ENCODE data around the gene LY6G6D.

DNA sequence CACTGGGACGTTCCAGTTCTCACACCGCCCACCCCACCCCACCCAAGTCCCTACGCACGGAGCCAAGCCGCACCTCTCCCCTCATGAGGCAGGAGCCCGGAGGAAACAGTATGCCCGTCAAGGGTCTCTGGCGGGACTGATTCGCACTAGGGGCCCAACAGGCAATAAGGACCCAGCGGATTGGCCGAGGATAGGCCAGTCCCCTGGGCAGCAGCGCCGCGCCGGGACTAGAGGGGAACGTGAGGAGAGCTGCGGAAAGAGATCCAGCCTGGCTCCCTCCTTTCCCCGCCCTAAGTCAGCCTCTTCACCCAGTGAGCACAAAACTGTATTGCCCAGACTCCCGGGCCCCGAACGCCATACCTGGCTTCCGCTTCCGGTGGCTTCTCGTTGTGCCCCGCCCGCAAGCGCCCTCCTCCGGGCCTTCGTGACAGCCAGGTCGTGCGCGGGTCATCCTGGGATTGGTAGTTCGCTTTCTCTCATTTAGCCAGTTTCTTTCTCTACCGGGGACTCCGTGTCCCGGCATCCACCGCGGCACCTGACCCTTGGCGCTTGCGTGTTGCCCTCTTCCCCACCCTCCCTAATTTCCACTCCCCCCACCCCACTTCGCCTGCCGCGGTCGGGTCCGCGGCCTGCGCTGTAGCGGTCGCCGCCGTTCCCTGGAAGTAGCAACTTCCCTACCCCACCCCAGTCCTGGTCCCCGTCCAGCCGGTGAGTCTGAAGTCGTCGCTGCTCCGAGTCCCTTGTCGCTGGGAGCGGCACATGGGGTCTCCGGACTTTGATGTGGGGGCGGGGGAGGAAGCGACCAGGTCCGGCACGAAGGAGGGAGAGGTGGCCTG, 49.4 kb upstream of the LY6G6D start, which contains the start of gene CSNK2B:
- TF ChIP-seq, protein P1, sequence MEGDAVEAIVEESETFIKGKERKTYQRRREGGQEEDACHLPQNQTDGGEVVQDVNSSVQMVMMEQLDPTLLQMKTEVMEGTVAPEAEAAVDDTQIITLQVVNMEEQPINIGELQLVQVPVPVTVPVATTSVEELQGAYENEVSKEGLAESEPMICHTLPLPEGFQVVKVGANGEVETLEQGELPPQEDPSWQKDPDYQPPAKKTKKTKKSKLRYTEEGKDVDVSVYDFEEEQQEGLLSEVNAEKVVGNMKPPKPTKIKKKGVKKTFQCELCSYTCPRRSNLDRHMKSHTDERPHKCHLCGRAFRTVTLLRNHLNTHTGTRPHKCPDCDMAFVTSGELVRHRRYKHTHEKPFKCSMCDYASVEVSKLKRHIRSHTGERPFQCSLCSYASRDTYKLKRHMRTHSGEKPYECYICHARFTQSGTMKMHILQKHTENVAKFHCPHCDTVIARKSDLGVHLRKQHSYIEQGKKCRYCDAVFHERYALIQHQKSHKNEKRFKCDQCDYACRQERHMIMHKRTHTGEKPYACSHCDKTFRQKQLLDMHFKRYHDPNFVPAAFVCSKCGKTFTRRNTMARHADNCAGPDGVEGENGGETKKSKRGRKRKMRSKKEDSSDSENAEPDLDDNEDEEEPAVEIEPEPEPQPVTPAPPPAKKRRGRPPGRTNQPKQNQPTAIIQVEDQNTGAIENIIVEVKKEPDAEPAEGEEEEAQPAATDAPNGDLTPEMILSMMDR (IDR thresholded peaks at IDR 0.05): no peak
- TF ChIP-seq EZH2 (IDR thresholded peaks at IDR 0.05; ENCODE audit: borderline replicate concordance, insufficient read depth, low read depth, low read length, poor library complexity, severe bottlenecking): no peak
